ENCODE measurements around the gene SMYD3. TPM values are rescaled to one million over a fixed set of nuclear protein-coding genes. Genes with fewer than 3 reads are reported as not detected.

The SMYD3 gene
- total RNA-seq, 1 donor from 2014 or later: 35.4 TPM

GRCh38 chr1:246533371-246533905 lies 26.4 kb upstream of the SMYD3 start:
- Mint-ChIP-seq H3K27me3 (ENCODE audit: unreplicated experiment) (peaks cover 4% of the 10 kb centered on the region), H3K4me1 (ENCODE audit: low read depth, unreplicated experiment) (no peaks in the 10 kb centered on the region), H3K4me3 (ENCODE audit: unreplicated experiment) (no peak overlapping the region), H3K9me3 (ENCODE audit: unreplicated experiment) (peaks cover 4% of the 10 kb centered on the region), H3K27ac (ENCODE audit: unreplicated experiment) (no peak overlapping the region), H3K36me3 (ENCODE audit: unreplicated experiment) (peaks cover 11% of the 10 kb centered on the region)
- no peak for TF ChIP-seq CTCF (IDR thresholded peaks at IDR 0.05; ENCODE audit: partially characterized antibody, unreplicated experiment)
- no peak for DNase-seq

DNA sequence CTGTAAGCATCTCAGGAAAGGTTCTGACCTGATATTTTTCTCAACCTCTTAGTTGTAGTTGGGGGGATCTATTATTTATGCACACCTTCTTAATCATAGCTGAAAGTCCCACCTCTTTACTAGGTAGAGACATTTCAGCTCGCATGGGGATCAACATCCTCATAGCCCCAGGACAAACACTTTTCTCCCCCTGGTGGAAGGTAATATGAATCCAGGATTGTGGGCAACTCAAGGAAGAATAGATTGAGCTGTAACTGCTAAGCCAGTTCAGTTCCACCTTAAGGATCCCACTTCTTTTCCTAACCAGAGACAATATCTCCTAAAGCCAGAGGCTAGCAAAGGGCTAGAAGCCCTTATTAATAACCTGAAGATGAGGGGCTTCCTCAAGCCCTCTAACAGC lies 25.4 kb upstream of the SMYD3 start:
- peaks cover 4% of the 10 kb centered on the region for H3K27me3 Mint-ChIP-seq (ENCODE audit: unreplicated experiment)
- no peaks in the 10 kb centered on the region for H3K4me1 Mint-ChIP-seq (ENCODE audit: low read depth, unreplicated experiment)
- H3K36me3 Mint-ChIP-seq (ENCODE audit: unreplicated experiment): peaks cover 11% of the 10 kb centered on the region
- no peak overlapping the region for H3K4me3 Mint-ChIP-seq (ENCODE audit: unreplicated experiment)
- DNase-seq: no peak
- no peak for TF ChIP-seq CTCF (IDR thresholded peaks at IDR 0.05; ENCODE audit: partially characterized antibody, unreplicated experiment)
- H3K27ac Mint-ChIP-seq (ENCODE audit: unreplicated experiment): no peak overlapping the region
- H3K9me3 Mint-ChIP-seq (ENCODE audit: unreplicated experiment): peaks cover 4% of the 10 kb centered on the region

- DNase-seq: no peak
- Mint-ChIP-seq H3K9me3 (ENCODE audit: unreplicated experiment) (peaks cover 6% of the 10 kb centered on the region), H3K27me3 (ENCODE audit: unreplicated experiment) (peaks cover 4% of the 10 kb centered on the region), H3K4me1 (ENCODE audit: low read depth, unreplicated experiment) (no peaks in the 10 kb centered on the region), H3K36me3 (ENCODE audit: unreplicated experiment) (peaks cover 11% of the 10 kb centered on the region), H3K27ac (ENCODE audit: unreplicated experiment) (no peak overlapping the region), H3K4me3 (ENCODE audit: unreplicated experiment) (no peak overlapping the region)
- no peak for TF ChIP-seq CTCF (IDR thresholded peaks at IDR 0.05; ENCODE audit: partially characterized antibody, unreplicated experiment)
Observed at GRCh38 chr1:246530482-246530881, 23.4 kb upstream of the SMYD3 start.

DNA sequence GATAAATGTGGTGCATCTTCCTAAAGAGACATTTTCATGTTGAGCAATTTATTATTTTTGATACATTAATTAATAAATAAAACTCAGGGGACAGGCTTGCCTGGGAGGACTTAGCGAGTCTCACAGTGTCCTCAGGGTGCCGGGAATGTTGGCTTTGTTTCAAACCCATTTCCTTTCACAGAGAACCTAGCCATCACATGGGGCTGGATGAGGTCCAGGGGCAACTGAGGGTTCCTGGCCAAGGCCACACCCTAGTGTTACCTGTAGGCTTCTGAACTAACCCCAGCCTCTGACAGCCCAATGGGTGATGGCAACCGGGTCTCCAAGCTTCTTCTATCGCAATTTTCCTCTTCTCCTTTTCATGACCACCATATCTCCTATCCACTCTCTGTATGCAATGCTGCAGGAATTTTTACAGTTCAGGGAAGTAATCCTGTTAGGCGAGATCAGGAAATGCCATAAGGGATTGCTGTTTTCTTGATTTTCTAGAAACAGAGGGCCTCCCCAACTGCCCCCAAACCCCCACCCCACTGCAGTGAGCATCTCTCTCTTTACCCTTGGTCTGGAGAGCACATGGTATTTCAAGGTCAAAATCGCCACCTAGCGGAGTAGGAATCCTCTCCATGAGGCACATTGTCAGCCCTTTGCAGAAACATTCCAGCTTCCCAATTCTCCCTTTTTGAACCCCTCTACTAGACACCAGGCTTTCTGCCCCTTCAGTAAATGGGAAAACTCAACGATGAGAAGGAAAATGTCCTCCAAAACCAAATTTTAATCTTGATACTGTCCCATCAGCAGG lies 22.1 kb upstream of the SMYD3 start:
- Mint-ChIP-seq H3K9me3 (ENCODE audit: unreplicated experiment) (peaks cover 9% of the 10 kb centered on the region), H3K27me3 (ENCODE audit: unreplicated experiment) (peaks cover 4% of the 10 kb centered on the region), H3K36me3 (ENCODE audit: unreplicated experiment) (peaks cover 11% of the 10 kb centered on the region), H3K4me3 (ENCODE audit: unreplicated experiment) (peak overlapping the region; percentile 20), H3K27ac (ENCODE audit: unreplicated experiment) (no peak overlapping the region), H3K4me1 (ENCODE audit: low read depth, unreplicated experiment) (no peaks in the 10 kb centered on the region)
- no peak for TF ChIP-seq CTCF (IDR thresholded peaks at IDR 0.05; ENCODE audit: partially characterized antibody, unreplicated experiment)
- no peak for DNase-seq

DNA sequence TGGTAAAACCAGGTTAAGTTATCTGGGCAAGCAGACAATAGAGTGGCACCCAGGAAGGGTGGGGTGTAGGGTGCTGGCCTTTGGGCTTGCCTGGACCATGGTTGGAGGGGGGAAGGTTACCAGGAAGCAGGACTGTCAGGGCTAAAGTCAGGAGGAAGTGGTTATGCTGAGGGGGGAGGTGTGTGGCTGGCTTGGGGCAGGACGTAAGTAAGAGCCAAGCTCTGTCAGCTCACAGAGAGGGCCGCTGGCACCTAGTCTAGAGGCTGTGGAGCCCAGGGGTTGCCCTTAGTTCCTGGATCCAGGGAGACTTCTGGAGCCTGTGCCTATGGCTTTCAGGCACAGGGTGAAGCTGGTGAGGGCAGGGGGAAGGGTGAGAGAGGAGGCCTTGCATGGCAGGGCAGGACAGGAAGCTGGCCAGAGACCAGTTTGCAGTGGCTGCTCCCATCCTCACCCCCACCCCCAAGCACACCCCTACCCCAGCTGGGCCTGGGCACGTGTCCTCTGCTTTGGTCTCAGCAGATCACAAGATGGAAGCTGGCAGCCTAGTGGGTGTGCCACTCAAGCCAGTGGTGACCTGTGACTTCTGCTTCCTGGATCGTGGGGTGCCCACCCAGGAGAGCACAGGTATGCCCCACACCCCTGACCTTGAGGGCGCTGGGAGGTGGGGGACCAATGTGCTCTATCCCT lies 20.5 kb upstream of the SMYD3 start:
- peaks cover 11% of the 10 kb centered on the region for H3K36me3 Mint-ChIP-seq (ENCODE audit: unreplicated experiment)
- no peak for DNase-seq
- TF ChIP-seq CTCF (IDR thresholded peaks at IDR 0.05; ENCODE audit: partially characterized antibody, unreplicated experiment): no peak
- peaks cover 11% of the 10 kb centered on the region for H3K9me3 Mint-ChIP-seq (ENCODE audit: unreplicated experiment)
- H3K4me3 Mint-ChIP-seq (ENCODE audit: unreplicated experiment): no peak overlapping the region
- no peaks in the 10 kb centered on the region for H3K4me1 Mint-ChIP-seq (ENCODE audit: low read depth, unreplicated experiment)
- H3K27ac Mint-ChIP-seq (ENCODE audit: unreplicated experiment): no peak overlapping the region
- H3K27me3 Mint-ChIP-seq (ENCODE audit: unreplicated experiment): peaks cover 4% of the 10 kb centered on the region
